ENCODE measurements around the gene MACROD2. TPM values are rescaled to one million over a fixed set of nuclear protein-coding genes. Genes with fewer than 3 reads are reported as not detected.

Gene MACROD2
- total RNA-seq, 2 donors from 2014 or later = 0.95 to 4.2 TPM

- TF ChIP-seq CTCF (IDR thresholded peaks at IDR 0.05) = no peak
- Histone ChIP-seq H3K9me3 (no peaks in the 10 kb centered on the region), H3K4me1 (ENCODE audit: control insufficient read depth in 1 of 2, low read depth in 2 of 2) (no peaks in the 10 kb centered on the region), H3K36me3 (no peaks in the 10 kb centered on the region), H3K27ac (no peak overlapping the region), H3K4me3 (no peak overlapping the region), H3K27me3 (replicated peaks; ENCODE audit: insufficient read depth) (no peaks in the 10 kb centered on the region)
- no peak for DNase-seq (ENCODE audit: low spot score)
- ATAC-seq (ENCODE audit: insufficient number of reproducible peaks, low FRiP score, low read depth) = no peak
Measured at GRCh38 chr20:15257569-15257870, 1262.2 kb downstream of the MACROD2 start.

GRCh38 chr20:15265581-15266309 lies 1270.4 kb downstream of the MACROD2 start:
- no peaks in the 10 kb centered on the region for H3K27me3 ChIP-seq (replicated peaks; ENCODE audit: insufficient read depth)
- TF ChIP-seq CTCF (IDR thresholded peaks at IDR 0.05) = no peak
- no peak overlapping the region for H3K4me3 ChIP-seq
- H3K4me1 ChIP-seq (ENCODE audit: control insufficient read depth in 1 of 2, low read depth in 2 of 2) = no peaks in the 10 kb centered on the region
- DNase-seq (ENCODE audit: low spot score) (no peak), ATAC-seq (ENCODE audit: insufficient number of reproducible peaks, low FRiP score, low read depth) (no peak)
- H3K9me3 ChIP-seq = no peaks in the 10 kb centered on the region
- no peaks in the 10 kb centered on the region for H3K36me3 ChIP-seq
- no peak overlapping the region for H3K27ac ChIP-seq

GRCh38 chr20:15267935-15268334 lies 1272.6 kb downstream of the MACROD2 start:
- no peak for TF ChIP-seq CTCF (IDR thresholded peaks at IDR 0.05)
- no peak for ATAC-seq (ENCODE audit: insufficient number of reproducible peaks, low FRiP score, low read depth)
- Histone ChIP-seq H3K9me3 (no peaks in the 10 kb centered on the region), H3K27ac (no peak overlapping the region), H3K27me3 (replicated peaks; ENCODE audit: insufficient read depth) (no peaks in the 10 kb centered on the region), H3K4me3 (no peak overlapping the region), H3K4me1 (ENCODE audit: control insufficient read depth in 1 of 2, low read depth in 2 of 2) (no peaks in the 10 kb centered on the region), H3K36me3 (no peaks in the 10 kb centered on the region)
- DNase-seq (ENCODE audit: low spot score) = no peak

- no peak for DNase-seq (ENCODE audit: low spot score)
- no peak for ATAC-seq (ENCODE audit: insufficient number of reproducible peaks, low FRiP score, low read depth)
- H3K4me3 ChIP-seq = no peak overlapping the region
- TF ChIP-seq CTCF (IDR thresholded peaks at IDR 0.05) = no peak
- no peak overlapping the region for H3K27ac ChIP-seq
- H3K9me3 ChIP-seq = no peaks in the 10 kb centered on the region
- no peaks in the 10 kb centered on the region for H3K4me1 ChIP-seq (ENCODE audit: control insufficient read depth in 1 of 2, low read depth in 2 of 2)
- H3K27me3 ChIP-seq (replicated peaks; ENCODE audit: insufficient read depth) = no peaks in the 10 kb centered on the region
- H3K36me3 ChIP-seq = no peaks in the 10 kb centered on the region
Measured at GRCh38 chr20:15278041-15278440, 1282.7 kb downstream of the MACROD2 start.

- Histone ChIP-seq H3K36me3 (no peaks in the 10 kb centered on the region), H3K27me3 (replicated peaks; ENCODE audit: insufficient read depth) (no peaks in the 10 kb centered on the region), H3K4me1 (ENCODE audit: control insufficient read depth in 1 of 2, low read depth in 2 of 2) (no peaks in the 10 kb centered on the region), H3K4me3 (no peak overlapping the region), H3K27ac (no peak overlapping the region), H3K9me3 (no peaks in the 10 kb centered on the region)
- DNase-seq (ENCODE audit: low spot score) (no peak), ATAC-seq (ENCODE audit: insufficient number of reproducible peaks, low FRiP score, low read depth) (no peak)
- TF ChIP-seq CTCF (IDR thresholded peaks at IDR 0.05) = no peak
Measured at GRCh38 chr20:15287329-15287728, 1292.0 kb downstream of the MACROD2 start.
